Stomach (tissue), 4 donors: Measurements from ENCODE around the gene ARMC3.

Experiments
- EP300 ChIP-seq: sonication (generic); formaldehyde crosslinking; IDR thresholded peaks from one replicate; pipeline ENCODE4 v1.6.1; 2017; ENCODE audit warnings: antibody characterized with exemption
- TF ChIP-seq, protein P1 (sequence below), 7 experiments: fragments of 450-650 bp in 4 of 7; fragments of 200-600 bp in 3 of 7; sonication (generic) in 3 of 7; IDR thresholded peaks; one replicate each; pipeline ENCODE4 v1.5.1; 2016 to 2019; ENCODE audit warnings: antibody characterized with exemption in 7 of 7, control low read depth in 2 of 7, mild to moderate bottlenecking in 1 of 7

DNA sequence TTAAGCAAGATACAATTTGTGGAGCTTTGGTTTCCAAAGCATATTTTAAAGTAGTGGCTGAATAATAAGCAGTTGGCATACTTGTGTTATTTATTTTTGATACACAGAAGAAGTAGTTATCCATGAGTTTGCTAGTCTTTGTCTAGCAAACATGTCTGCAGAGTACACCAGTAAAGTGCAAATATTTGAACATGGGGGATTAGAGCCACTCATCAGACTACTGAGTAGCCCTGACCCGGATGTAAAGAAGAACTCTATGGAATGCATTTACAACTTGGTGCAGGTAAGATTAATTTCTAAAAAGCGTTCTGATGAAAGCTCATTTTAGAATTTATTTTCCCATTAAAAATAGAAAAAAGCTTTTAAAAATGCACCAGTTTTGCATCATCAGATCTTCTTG is 31.4 kb downstream of the ARMC3 start:
- TF ChIP-seq, protein P1, sequence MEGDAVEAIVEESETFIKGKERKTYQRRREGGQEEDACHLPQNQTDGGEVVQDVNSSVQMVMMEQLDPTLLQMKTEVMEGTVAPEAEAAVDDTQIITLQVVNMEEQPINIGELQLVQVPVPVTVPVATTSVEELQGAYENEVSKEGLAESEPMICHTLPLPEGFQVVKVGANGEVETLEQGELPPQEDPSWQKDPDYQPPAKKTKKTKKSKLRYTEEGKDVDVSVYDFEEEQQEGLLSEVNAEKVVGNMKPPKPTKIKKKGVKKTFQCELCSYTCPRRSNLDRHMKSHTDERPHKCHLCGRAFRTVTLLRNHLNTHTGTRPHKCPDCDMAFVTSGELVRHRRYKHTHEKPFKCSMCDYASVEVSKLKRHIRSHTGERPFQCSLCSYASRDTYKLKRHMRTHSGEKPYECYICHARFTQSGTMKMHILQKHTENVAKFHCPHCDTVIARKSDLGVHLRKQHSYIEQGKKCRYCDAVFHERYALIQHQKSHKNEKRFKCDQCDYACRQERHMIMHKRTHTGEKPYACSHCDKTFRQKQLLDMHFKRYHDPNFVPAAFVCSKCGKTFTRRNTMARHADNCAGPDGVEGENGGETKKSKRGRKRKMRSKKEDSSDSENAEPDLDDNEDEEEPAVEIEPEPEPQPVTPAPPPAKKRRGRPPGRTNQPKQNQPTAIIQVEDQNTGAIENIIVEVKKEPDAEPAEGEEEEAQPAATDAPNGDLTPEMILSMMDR (IDR thresholded peaks at IDR 0.05), result no peak
- TF ChIP-seq EP300, result no peak
